Fibroblast of lung (primary cell): ENCODE results near the gene ADGRA3.

Experiments
- CTCF ChIP-seq, 2 donors: IDR thresholded peaks in 1 of 2; conservative IDR thresholded peaks in 1 of 2; 1 replicate in 1 of 2; 2 replicates in 1 of 2; pipeline ENCODE4 v1.5.1; 2011 to 2012; ENCODE audit warnings: low read length in 2 of 2, control low read depth in 1 of 2, inconsistent platforms in 1 of 2, low read depth in 1 of 2, mild to moderate bottlenecking in 1 of 2
- EZH2 ChIP-seq: IDR thresholded peaks from 2 replicates; pipeline ENCODE4 v1.5.1; 2012; ENCODE audit warnings: low read length, control low read depth, mild to moderate bottlenecking; ENCODE audit errors: missing control alignments

- TF ChIP-seq CTCF (conservative IDR thresholded peaks at IDR 0.05 in 1 of 2, IDR thresholded peaks at IDR 0.05 in 1 of 2; ENCODE audit: low read depth in 1 of 2, low read length in 2 of 2) (no peak), EZH2 (no peak)
Measured at GRCh38 chr4:22363036-22363435, 152.8 kb downstream of the ADGRA3 start.
